Mononuclear cell (primary cell): ENCODE data around the gene CA12. TPM values are rescaled to one million over a fixed set of nuclear protein-coding genes. Genes with fewer than 3 reads are reported as not detected.

Experiments
- H3K27me3 ChIP-seq: 2 replicates; pipeline ENCODE4 v1.6.0; 2011; ENCODE audit warnings: low read length, control low read depth; ENCODE audit not compliant: insufficient read depth
- H3K4me1 ChIP-seq: 2 replicates; pipeline ENCODE4 v1.5.1; 2011; ENCODE audit warnings: mild to moderate bottlenecking, low read length, control low read depth; ENCODE audit not compliant: insufficient read depth
- H3K4me3 ChIP-seq: 2 replicates; pipeline ENCODE4 v1.5.1; 2011; ENCODE audit warnings: mild to moderate bottlenecking, low read length, moderate library complexity
- H3K9me3 ChIP-seq: 2 replicates; pipeline ENCODE4 v1.5.1; 2011; ENCODE audit warnings: low read depth, mild to moderate bottlenecking, control low read depth, low read length
- total RNA-seq: library from RNA; depleted of rRNA; stranded (reverse); fragments of >200 nt; gene quantifications from one replicate; pipeline ENCODE4 v1.2.3, GENCODE V29; 2012

CA12 gene
- total RNA-seq, 1 donor: not detected

DNA sequence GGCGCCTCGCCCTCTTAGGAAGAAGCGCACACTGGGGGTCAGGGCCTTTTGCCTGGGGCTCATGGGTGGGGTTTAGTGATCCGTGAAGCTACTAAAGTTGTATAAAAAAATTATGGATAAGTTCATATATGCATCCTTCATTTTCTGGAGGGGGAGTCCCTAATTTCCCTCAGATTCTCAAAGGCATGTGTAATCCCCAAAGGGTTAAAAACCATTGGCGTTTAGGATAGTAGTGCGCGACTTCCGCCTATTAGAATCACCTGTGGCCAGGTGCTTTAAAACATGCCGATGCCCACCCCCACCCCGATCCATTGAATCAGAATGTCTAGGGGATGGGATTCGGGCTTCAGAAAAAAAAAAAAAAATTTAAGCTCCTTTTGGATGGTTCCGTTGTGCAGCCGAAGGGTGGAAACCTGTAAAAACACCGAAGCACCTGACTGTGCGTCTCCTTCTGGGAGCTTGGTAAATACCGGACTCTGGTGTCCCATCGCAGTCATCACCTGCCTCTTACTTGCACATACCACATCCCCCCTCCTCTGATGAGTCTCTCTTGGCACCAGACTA is 103.7 kb downstream of the CA12 start:
- no peaks in the 10 kb centered on the region for H3K27me3 ChIP-seq
- H3K4me1 ChIP-seq: peaks cover 38% of the 10 kb centered on the region
- peak overlapping the region; percentile 90 for H3K4me3 ChIP-seq
- no peaks in the 10 kb centered on the region for H3K9me3 ChIP-seq

- peaks cover 38% of the 10 kb centered on the region for H3K4me1 ChIP-seq
- peak within 1 kb of the TSS; percentile 90 for H3K4me3 ChIP-seq
- no peaks in the 10 kb centered on the region for H3K9me3 ChIP-seq
- H3K27me3 ChIP-seq: no peaks in the 10 kb centered on the region
These were observed 104.4 kb downstream of the CA12 start, which contains the start of gene APH1B for GRCh38 chr15:63277038-63277892. Gene APH1B (plus strand): TSS chr15:63277605. CDS start chr15:63277624, 19 bp downstream.

DNA sequence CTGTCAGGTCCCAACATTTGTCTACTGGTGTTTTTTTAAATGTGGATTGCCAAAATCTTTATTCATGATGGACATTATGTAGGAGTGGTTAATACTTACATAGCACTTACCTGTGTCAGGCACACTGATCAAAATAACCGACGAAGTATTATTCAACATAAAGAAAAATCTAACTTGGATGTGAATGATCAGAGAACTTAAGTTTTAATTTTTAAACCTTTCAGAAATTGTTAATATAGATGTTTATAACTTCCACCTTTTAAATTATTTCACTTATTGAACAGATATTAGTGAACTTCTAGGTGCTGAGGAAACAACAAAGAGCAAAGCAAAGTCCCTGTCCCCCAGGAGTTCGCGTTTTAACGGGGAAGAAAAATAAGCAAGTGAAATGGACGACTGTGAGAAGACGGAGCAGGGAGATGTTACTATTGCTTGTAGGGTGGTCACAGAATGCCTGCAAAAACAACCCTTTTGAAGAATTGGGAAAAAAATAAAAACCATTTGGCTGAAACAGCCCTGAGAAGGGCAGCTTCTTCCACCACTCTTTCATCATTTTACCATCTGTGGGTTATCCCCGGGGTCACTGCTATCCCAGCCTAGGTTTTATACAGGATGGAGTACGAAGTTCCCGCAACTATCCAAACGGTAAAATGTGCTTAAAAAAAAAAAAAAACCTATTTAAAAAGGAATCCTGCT is 105.2 kb downstream of the CA12 start:
- Histone ChIP-seq H3K27me3 (no peaks in the 10 kb centered on the region), H3K4me1 (peaks cover 34% of the 10 kb centered on the region)

GRCh38 chr15:63274427-63274826 is 107.2 kb downstream of the CA12 start:
- Histone ChIP-seq H3K4me3 (no peak overlapping the region), H3K27me3 (no peaks in the 10 kb centered on the region), H3K4me1 (peaks cover 27% of the 10 kb centered on the region), H3K9me3 (no peaks in the 10 kb centered on the region)

More for the DNA sequence above, 105.2 kb downstream of the CA12 start:
- Histone ChIP-seq H3K9me3 (no peaks in the 10 kb centered on the region), H3K4me3 (peak overlapping the region; percentile 59)

Other genes with a start within 250 kb of the CA12 start
- 35.6 TPM for gene RPS27L, start 224.4 kb downstream of the CA12 start, total RNA-seq
- 163 TPM for gene RAB8B, start 192.2 kb downstream of the CA12 start, total RNA-seq
- 13.0 TPM for gene APH1B, start 104.2 kb downstream of the CA12 start, total RNA-seq
- gene USP3, start 122.7 kb upstream of the CA12 start, total RNA-seq: 408 TPM
- 0.52 TPM for gene FBXL22, start 215.5 kb upstream of the CA12 start, total RNA-seq